AG09309 (cell line): ENCODE measurements around the gene PTN.
"Not testable (repeated sequence)": the region's sequence is repeated elsewhere in the genome, so short reads cannot be mapped to it uniquely, and the experiment has no call there.

ENCODE experiments used
- DNase-seq: peaks from one replicate; pipeline ENCODE4 v3.0.0-alpha.2; 2010; ENCODE audit warnings: low read depth
- H3K4me3 ChIP-seq: 2 replicates; pipeline ENCODE4 v1.5.1; 2011; ENCODE audit warnings: mild to moderate bottlenecking, low read depth, low read length, moderate library complexity; ENCODE audit not compliant: control insufficient read depth
- TF ChIP-seq, protein P1 (sequence below): IDR thresholded peaks from 2 replicates; pipeline ENCODE4 v1.5.1; 2011; ENCODE audit warnings: mild to moderate bottlenecking, low read depth, low read length, inconsistent platforms; ENCODE audit not compliant: insufficient read depth, control insufficient read depth; ENCODE audit errors: missing control alignments

PTN gene

DNA sequence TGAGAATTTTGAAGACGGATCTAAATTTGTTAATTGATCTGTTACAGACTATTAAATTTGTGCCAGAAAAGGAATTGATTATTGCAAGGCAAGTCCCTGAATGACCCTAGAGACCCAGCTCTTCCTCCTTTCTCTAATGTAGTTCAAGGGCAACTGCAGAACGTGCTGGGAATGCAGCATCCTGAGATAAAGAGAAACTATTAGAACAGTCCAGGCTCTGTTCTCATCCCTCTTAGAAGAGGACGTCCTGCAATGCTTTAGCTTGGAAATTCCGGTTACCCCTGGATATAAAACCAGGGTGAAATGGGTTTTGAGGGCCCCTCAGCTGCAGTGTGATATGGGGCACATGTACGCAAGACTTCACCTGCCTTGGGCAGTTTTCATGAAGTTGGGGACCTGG, 67.3 kb downstream of the PTN start:
- H3K4me3 ChIP-seq: no peak overlapping the region
- TF ChIP-seq, protein P1, sequence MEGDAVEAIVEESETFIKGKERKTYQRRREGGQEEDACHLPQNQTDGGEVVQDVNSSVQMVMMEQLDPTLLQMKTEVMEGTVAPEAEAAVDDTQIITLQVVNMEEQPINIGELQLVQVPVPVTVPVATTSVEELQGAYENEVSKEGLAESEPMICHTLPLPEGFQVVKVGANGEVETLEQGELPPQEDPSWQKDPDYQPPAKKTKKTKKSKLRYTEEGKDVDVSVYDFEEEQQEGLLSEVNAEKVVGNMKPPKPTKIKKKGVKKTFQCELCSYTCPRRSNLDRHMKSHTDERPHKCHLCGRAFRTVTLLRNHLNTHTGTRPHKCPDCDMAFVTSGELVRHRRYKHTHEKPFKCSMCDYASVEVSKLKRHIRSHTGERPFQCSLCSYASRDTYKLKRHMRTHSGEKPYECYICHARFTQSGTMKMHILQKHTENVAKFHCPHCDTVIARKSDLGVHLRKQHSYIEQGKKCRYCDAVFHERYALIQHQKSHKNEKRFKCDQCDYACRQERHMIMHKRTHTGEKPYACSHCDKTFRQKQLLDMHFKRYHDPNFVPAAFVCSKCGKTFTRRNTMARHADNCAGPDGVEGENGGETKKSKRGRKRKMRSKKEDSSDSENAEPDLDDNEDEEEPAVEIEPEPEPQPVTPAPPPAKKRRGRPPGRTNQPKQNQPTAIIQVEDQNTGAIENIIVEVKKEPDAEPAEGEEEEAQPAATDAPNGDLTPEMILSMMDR: no peak
- no peak for DNase-seq

DNA sequence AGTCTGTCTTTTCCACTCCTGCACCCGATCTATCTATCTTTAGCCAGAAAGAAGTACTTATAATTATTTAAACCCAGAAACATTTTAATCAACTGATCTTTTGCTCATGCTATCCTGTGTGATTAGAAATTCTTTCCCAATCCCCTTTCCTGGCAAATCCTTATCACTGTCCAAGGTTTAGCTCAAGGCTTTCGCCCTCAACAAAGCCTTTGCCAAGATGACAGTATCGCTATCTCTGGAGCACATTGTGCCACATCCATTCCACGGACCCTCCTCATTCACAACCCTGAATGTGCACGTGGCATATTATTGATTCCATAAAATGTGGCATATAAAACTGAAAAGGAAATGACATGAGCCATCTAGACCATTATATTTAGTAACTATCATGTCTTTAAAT, 71.3 kb downstream of the PTN start:
- TF ChIP-seq, protein P1: no peak
- no peak for DNase-seq
- no peak overlapping the region for H3K4me3 ChIP-seq

DNA sequence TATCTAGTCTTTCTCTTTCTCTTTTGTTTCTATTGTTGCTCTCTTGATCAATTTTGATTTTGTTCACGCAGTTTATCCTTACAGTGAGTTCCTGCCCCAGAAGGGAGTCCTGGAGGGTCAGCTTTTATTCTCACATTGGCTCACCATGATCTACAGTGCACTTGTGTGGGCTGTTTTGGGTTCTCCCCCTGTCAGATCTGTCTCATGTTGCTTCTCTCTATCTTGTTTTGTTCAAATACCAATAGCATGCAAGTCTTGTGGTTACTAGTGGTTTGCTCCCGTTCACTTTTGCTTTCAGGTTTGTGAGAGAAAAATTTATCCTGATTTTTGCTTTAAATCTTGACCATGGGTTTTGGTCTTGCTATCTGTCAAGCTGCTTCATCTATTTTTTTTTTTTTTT, 74.3 kb downstream of the PTN start:
- no peak for DNase-seq
- TF ChIP-seq, protein P1: no peak
- no peak overlapping the region for H3K4me3 ChIP-seq

DNA sequence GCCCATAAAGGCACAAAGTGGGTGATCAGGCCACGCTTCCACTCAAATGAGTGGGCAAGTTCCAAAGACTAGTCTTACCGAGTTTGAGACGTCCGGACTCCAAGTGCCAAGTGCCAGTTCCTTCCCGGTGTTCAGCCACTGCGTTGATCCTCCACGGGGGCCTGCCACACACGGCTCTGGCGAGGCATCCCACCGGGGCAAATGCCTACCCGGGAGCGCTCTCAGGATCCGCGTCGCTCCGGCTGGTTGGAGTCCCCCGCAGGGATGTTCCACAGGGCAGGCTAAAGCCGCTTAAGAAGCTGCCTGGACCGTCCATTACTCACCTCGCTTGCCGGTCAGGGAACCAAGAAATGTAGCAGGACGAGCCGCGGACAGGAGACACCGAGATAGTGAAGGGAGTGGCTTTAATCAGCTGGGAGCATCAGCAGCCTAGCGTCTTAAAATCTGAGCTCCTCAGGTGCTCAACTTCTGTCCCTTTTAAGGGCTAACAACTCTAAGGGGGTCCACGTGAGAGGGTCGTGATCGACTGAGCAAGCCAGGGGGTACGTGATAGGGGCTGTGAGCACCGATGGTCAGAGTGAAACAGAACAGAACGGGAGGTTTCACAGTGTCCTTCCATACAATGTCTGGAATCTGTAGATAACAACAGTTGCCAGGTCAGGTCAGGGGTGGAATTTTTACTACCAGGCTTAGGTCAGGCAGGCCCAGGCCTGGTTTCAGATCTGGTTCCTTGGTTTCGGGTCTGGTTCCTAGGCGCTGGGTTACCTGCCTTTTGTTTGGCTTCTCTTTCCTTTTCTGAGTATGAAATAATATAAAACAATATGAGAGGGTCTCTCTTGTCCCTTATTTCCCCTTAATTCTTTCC, 75.3 kb downstream of the PTN start:
- not testable (repeated sequence) for H3K4me3 ChIP-seq, DNase-seq

DNA sequence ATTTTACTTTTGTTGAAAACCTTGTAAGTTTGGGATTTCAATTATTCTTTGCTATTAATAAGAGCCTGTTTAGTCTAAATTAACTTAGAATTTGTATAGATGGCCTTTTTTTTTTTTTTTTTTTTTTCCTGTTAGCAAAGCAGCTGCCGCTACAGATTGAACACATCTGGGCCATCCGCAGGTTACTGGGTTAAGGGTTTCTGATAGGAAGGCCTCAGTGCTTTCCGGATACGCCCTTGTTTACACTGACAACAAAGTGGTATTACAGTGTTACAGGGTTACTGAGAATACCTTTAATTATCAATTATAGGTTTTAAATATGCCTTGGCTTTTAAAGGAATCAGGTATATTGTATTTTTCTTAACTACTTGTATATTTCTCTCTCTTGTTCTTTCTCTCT, 76.8 kb downstream of the PTN start:
- no peak for DNase-seq
- no peak overlapping the region for H3K4me3 ChIP-seq
- TF ChIP-seq, protein P1: no peak

DNA sequence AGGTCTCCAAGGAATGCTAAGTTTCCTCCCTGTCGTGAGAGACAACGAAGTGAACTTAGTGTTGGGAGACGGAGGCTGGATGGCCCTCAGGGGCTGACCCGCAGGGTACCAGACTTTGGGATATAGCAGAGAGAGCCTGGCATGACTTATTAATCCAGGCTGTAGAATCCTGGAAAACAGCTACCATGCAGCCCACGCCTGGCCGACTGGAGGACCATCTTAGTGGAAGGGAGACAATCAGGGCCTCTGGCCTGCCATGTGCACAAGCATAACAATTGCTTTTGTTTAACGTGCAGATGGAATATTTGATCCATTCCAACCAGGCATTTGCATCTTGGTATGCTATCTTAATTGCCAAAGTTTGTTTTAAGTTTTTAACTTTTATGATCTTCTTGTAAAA, 78.1 kb downstream of the PTN start:
- DNase-seq, H3K4me3 ChIP-seq: not testable (repeated sequence)

DNA sequence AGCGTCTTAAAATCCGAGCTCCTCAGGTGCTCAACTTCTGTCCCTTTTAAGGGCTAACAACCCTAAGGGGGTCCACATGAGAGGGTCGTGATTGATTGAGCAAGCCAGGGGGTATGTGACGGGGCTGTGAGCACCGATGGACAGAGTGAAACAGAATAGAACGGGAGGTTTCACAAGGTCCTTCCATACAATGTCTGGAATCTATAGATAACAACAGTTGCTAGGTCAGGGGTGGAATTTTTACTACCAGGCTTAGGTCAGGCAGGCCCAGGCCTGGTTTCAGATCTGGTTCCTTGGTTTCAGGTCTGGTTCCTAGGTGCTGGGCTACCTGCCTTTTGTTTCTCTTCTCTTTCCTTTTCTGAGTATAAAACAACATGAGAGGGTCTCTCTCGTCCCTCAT, 80.9 kb downstream of the PTN start:
- TF ChIP-seq, protein P1: no peak
- no peak for DNase-seq
- no peak overlapping the region for H3K4me3 ChIP-seq

DNA sequence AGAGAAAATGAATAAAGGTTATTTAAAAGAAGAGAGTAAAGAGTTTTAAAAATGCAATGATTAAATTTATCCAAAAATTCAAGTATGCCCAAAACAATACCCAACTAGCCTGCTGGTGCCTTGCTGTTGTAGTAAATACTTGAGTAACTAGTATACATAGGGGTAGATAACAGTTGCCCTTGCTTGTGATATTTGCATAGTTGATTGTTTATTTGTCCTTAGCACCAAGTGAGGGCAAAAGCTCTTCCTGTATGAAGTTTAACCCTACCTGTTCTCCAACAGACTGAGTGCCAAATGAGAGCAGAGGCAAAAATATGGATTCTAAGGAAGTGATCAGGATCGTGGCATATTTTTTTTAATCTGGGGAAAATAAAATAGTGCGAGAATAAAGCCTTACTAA, 85.0 kb downstream of the PTN start:
- H3K4me3 ChIP-seq: no peak overlapping the region
- TF ChIP-seq, protein P1: no peak
- no peak for DNase-seq
